Sigmoid colon (tissue), 3 donors: Measurements from ENCODE around the gene MAD1L1.

ENCODE experiments used
- CTCF ChIP-seq, 4 experiments: fragments of 450-650 bp in 3 of 4; fragments of 200-600 bp in 1 of 4; IDR thresholded peaks; one replicate each; pipeline ENCODE4 v1.5.1; 2016 to 2019; ENCODE audit warnings: antibody characterized with exemption in 4 of 4, mild to moderate bottlenecking in 3 of 4, moderate library complexity in 2 of 4
- POLR2A ChIP-seq, 2 donors: fragments of 450-650 bp; IDR thresholded peaks; one replicate each; pipeline ENCODE4 v1.6.1; 2016; ENCODE audit warnings: antibody characterized with exemption in 2 of 2, mild to moderate bottlenecking in 2 of 2, moderate library complexity in 2 of 2

DNA sequence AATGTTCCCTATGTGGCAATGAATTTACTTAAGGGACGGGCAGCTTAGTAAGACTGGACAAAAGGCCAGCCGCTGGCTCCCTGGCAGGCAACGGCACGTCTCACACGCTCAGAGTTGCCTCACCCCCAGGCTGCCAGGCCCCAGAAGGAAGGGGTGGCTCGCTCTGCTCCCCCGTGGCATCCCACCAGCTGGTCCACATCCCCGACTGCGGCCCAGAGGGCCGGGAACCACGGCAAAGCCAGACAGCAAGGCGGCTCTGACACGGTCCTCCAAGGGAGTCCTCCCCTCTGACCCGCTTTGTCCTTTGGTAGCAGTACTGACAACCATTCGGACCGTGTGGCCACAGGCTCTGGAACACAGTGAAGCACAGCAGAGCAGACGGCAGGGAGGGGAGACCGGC lies 43.4 kb upstream of the MAD1L1 start:
- TF ChIP-seq CTCF (IDR thresholded peaks at IDR 0.05): no peak
- TF ChIP-seq POLR2A (IDR thresholded peaks at IDR 0.05): no peak
